Brain microvascular endothelial cell (primary cell): ENCODE measurements around the gene LRP1.

Source experiments
- DNase-seq: peaks from one replicate; pipeline ENCODE4 v3.0.0-alpha.2; 2020
- H3K27ac ChIP-seq: fragments of 250-450 bp; sonication (Bioruptor Pico); 2 replicates; pipeline ENCODE4 v1.5.1; 2020; ENCODE audit warnings: mild to moderate bottlenecking, moderate library complexity
- H3K27me3 ChIP-seq: fragments of 250-450 bp; sonication (Bioruptor Pico); replicated peaks from 2 replicates; pipeline ENCODE4 v1.5.1; 2020; ENCODE audit warnings: mild to moderate bottlenecking
- H3K36me3 ChIP-seq: fragments of 250-450 bp; sonication (Bioruptor Pico); replicated peaks from 2 replicates; pipeline ENCODE4 v1.5.1; 2020; ENCODE audit warnings: mild to moderate bottlenecking
- H3K4me3 ChIP-seq: 2 replicates; pipeline ENCODE4 v1.5.1; 2011; ENCODE audit warnings: low read depth, mild to moderate bottlenecking, control low read depth, low read length, moderate library complexity
- CTCF ChIP-seq: IDR thresholded peaks from 2 replicates; pipeline ENCODE4 v1.5.1; 2011; ENCODE audit warnings: low read depth, mild to moderate bottlenecking, moderate library complexity, low read length, control low read depth, inconsistent platforms; ENCODE audit errors: missing control alignments
- in situ Hi-C: cut with HindIII; loops from 2 replicates; pipeline ENCODE4 v1.10.0; 2017; ENCODE audit warnings: low sequenced_read_pairs, low pct_ligation_motif_present

The LRP1 gene

GRCh38 chr12:57216921-57217879 lies 88.9 kb downstream of the LRP1 start:
- in situ Hi-C loops, result no loop called here
- peaks cover 51% of the 10 kb centered on the region for H3K27me3 ChIP-seq

GRCh38 chr12:57218030-57218853 lies 90.0 kb downstream of the LRP1 start:
- no peak for TF ChIP-seq CTCF
- Histone ChIP-seq H3K27me3 (peaks cover 51% of the 10 kb centered on the region), H3K36me3 (peaks cover 3% of the 10 kb centered on the region), H3K27ac (no peak overlapping the region), H3K4me3 (no peak overlapping the region)
- DNase-seq, result no peak
- in situ Hi-C loops, result no loop called here

More at GRCh38 chr12:57216921-57217879, 88.9 kb downstream of the LRP1 start:
- peak overlapping the region; percentile 48 for H3K4me3 ChIP-seq
- DNase-seq, result no peak
- no peak overlapping the region for H3K27ac ChIP-seq
- H3K36me3 ChIP-seq, result peaks cover 5% of the 10 kb centered on the region
- no peak for TF ChIP-seq CTCF

GRCh38 chr12:57219205-57219992 lies 91.1 kb downstream of the LRP1 start:
- H3K27ac ChIP-seq, result no peak overlapping the region
- no peaks in the 10 kb centered on the region for H3K36me3 ChIP-seq
- peaks cover 51% of the 10 kb centered on the region for H3K27me3 ChIP-seq
- no peak for TF ChIP-seq CTCF
- no peak for DNase-seq
- H3K4me3 ChIP-seq, result no peak overlapping the region
- in situ Hi-C loops, result no loop called here

- no peak for TF ChIP-seq CTCF
- Histone ChIP-seq H3K36me3 (no peaks in the 10 kb centered on the region), H3K27me3 (peaks cover 47% of the 10 kb centered on the region)
Observed at GRCh38 chr12:57219993-57220754, 91.9 kb downstream of the LRP1 start.

GRCh38 chr12:57220770-57221168 lies 92.5 kb downstream of the LRP1 start:
- TF ChIP-seq CTCF, result no peak
- H3K27ac ChIP-seq, result no peak overlapping the region
- H3K27me3 ChIP-seq, result peaks cover 41% of the 10 kb centered on the region
- no peak overlapping the region for H3K4me3 ChIP-seq
- in situ Hi-C loops, result no loop called here
- DNase-seq, result no peak
- H3K36me3 ChIP-seq, result no peaks in the 10 kb centered on the region

More at GRCh38 chr12:57219993-57220754, 91.9 kb downstream of the LRP1 start:
- H3K27ac ChIP-seq, result no peak overlapping the region
- no peak for DNase-seq
- H3K4me3 ChIP-seq, result no peak overlapping the region
- in situ Hi-C loops, result no loop called here
